ENCODE results near the gene TP53BP2.
"Not testable (repeated sequence)": the region's sequence is repeated elsewhere in the genome, so short reads cannot be mapped to it uniquely, and the experiment has no call there.

Gene TP53BP2

DNA sequence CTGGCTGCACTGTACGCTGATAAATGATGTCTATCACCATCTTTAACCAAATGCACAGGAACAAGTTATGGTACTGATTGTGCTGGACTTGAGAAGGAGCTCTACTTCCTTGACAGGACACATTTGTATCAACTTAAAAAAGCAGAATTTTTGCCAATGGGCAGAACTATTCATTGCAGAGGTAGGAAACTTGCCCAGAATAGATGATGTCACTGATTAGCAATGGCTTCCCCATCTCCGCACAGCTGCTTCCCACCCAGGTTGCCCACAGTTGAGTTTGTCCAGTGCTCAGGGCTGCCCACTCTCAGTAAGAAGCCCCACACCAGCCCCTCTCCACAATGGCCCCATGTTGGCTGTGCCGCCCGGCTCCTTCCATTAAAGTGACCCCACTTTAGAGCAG is 100.0 kb downstream of the TP53BP2 start:
- DNase-seq (ENCODE audit: low read depth in 4 of 4, low spot score in 1 of 4): no peak

DNA sequence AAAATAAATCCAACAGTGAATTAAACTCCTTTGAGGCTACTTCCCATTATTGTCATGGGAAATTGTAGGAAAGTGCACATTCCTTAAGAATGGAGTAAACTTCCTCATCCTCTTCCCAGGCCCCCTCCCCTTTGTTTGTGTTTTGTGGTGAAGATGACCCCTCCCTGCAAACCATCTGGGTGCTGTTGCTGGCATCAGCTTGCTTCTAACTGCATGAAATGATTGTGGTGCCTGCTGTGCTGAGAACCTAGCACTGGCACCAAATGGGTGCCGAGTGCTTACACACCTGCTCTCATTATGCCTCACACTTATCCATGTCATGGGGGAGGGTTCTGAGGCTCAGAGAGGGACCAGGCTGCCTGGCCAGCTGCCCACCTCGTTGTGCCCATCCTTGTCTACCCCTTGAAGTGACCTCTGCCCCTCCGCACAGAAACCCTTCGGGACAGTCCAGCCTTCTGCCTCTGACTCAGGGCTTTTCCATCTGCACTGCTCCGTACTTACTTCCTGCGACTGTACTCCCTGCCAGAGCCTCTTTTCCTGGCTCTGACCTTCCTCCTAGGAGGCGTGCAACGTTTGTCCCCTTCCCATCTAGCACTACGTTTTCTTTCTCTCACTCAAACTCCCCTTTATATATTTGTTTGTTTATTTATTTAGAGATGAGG is 102.8 kb downstream of the TP53BP2 start:
- DNase-seq (ENCODE audit: low read depth in 4 of 4, low spot score in 1 of 4): no peak

DNA sequence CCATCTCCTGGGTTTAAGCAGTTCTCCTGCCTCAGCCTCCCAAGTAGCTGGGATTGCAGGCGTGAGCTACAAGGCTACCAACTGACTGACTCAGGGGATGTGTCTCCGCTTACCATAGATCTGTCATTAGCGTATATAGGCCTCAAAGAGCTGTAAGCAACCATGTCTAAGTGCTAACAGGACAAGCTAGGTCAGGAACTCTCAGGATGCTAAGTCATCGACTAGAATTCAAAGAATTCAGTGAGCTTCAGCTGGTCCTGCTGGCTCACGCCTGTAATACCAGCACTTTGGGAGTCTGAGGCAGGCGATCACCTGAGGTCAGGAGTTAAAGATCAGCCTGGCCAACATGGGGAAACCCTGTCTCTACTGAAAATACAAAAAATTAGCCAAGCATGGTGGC is 103.9 kb downstream of the TP53BP2 start:
- DNase-seq (ENCODE audit: low read depth in 4 of 4, low spot score in 1 of 4): no peak

DNA sequence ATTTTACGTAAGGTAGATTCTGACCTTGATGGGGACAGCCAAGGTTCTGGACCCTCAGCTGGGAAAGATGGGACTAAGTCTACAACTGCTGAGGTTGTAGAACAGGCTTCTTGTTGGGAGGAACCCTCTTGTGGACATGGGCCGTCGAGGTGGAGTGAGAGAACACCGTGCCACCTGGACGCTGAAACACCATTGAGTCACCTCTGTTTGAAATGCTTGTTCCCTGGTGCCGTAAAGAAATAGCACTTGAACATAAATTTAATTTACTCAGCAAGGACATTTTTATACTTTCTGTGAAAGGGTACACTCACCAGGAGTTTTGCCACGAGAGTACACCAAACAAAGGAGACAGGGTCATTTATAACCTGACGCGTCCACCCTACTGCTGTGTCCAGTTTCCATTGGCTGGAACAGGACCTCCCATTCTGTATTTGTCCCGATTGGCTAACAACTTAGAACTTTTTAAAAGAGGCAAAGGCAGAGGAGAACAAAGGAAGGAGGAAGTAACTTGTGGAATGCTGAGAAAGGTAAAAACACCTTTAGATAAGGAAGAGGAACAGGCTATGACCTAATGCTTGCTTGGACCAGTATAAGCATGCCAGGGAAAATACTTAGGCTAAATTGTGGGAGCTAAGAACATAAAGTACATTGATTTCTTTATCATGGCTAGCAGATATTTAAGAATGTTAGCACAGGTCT is 105.6 kb downstream of the TP53BP2 start:
- DNase-seq (ENCODE audit: low read depth in 4 of 4, low spot score in 1 of 4): not testable (repeated sequence)

DNA sequence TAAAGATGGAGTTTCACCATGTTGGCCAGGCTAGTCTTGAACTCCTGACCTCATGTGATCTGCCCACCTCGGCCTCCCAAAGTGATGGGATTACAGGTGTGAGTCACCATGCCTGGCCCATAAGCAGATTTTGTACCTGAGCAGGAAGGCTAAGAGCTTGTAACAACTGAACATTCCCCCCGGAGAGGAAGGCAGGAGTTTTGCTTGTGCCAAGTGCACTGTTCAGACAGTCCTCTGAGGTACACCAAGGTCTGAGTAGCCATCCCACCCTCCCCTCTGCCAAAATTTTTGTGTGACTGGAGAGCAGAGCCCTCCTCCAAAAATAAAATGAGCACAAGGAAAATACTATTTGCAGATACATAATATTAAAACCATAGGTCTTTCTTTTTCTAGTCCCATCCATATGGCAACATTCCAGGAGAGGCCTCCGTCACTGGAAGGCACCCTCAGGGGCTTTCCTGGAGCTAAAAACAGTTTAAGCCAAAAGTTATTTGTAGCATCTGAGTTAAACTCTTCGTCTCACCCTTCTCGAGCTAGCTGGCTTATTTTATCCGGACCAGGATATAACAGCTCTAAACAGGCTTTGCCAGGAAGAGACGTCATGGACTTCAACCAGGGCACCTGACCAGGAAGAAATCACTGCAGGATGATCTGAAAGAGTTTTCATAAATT is 106.2 kb downstream of the TP53BP2 start:
- DNase-seq (ENCODE audit: low read depth in 4 of 4, low spot score in 1 of 4): no peak

DNA sequence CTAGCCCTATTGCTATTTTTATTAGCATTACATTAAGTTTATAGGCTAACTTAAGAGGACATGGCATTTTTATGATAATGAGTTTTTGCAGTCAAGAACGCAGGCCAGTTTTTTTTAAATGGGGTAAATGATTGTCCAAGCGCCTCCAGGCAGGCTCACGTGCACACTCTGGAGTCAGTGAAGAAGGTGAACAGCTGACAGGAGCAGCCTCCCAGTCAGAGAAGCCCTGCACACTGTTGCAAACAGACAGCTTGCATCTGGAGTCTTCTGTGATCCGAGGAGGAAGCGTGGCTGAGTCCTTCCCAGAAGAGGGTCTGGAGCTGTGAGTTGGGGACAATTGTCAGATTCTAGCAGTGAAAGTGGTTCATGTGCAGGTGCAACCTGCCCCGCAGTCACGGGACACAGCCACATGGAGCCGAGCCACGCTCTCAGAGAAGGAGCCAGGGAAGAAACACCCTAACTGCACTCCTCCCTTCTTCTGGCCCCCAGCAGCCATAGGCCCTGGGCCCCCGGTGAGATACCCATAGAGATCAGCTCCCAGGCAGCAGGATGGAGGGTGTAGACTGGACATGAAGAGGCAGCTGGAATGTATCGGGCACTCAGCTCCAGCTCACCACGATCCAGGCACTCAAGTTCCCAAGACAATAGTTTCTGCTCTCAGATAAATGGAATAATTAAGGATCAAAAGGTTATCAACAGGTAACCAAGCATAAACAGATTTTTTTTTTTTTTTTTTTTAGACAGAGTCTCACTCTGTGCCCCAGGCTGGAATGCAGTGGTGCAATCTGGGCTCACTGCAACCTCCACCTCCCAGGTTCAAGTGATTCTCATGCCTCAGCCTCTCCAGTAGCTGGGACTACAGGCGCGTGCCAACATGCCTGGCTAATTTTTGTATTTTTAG is 107.0 kb downstream of the TP53BP2 start:
- DNase-seq (ENCODE audit: low read depth in 4 of 4, low spot score in 1 of 4): no peak

DNA sequence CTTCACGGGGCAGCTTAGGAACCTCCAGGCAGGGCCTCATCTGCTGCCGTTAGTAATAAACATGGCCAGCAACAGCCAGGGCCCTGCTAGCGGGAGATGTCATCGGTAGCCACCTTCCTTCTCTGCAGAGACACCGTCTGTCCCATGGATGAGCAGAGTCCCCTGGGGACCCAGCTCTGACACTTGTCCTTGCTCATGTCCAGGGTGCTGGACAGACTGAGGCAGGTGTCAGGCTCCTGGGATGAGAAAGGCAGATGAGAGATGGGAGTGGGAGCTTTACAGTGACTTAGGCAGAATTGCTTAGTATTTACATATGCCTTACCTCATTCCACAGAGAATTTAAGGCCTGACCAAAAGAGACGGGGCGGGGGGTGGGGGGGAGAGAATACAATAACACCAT is 108.4 kb downstream of the TP53BP2 start:
- DNase-seq (ENCODE audit: low read depth in 4 of 4, low spot score in 1 of 4): no peak

DNA sequence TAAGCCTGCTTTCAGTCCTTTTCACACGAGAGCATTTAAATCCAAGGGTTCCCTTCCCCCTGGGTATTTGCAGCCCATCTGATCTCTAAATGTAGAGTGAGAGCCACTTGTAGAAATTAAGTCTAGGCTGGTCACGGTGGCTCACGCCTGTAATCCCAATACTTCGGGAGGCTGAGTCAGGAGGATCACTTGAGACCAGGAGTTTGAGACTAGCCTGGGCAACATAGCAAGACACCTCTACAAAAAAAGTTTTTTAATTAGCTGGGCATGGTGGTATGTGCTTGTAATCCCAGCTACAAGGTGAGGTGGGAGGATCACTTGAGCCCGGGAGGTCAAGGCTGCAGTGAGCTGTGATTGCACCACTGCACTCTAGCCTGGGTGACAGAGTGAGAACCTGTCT is 109.1 kb downstream of the TP53BP2 start:
- DNase-seq (ENCODE audit: low read depth in 4 of 4, low spot score in 1 of 4): not testable (repeated sequence)

DNA sequence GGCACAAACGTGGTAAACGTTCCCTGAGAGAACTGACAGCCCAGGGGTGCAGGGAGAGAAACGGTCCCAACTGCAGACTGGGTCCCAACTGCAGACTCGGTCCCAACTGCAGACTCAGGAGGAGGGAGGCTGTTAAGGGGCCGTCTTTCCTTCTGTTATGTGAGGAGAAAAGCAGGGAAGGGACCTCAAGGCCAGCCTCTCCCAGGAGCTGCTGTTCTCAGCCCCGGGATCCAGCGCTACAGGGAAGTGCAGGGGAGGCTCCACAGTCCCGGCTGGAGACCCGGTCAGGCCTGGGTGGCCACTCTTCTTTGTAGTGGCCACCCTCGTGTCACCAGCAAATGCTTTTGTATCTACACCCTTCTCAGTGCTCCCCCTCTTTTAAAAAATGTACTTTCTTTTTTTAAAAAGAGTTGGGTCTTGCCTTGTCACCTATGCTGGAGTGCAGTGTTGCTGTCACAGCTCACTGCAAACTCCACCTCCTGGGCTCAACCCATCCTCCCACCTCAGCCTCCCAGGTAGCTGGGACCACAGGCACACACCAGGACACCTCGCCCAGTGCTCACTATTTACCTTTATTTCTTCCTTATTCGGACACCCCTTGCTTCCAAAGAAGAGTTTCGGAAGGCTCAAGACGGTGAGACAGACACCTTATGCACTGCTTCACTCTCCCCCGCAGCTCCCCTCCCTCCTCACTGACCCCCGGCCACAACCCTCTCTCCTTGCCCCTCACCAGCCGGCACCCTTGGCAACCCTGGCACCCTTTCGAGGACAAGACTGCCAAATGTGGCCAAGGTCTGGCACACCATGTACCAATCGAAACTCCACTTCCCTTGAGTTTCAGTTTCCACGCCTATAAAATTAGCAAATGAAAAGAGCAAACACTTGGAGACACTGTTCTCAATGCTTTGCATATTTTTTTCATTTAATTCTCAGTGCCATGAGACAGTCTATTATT is 111.6 kb downstream of the TP53BP2 start:
- no peak for DNase-seq (ENCODE audit: low read depth in 4 of 4, low spot score in 1 of 4)

DNA sequence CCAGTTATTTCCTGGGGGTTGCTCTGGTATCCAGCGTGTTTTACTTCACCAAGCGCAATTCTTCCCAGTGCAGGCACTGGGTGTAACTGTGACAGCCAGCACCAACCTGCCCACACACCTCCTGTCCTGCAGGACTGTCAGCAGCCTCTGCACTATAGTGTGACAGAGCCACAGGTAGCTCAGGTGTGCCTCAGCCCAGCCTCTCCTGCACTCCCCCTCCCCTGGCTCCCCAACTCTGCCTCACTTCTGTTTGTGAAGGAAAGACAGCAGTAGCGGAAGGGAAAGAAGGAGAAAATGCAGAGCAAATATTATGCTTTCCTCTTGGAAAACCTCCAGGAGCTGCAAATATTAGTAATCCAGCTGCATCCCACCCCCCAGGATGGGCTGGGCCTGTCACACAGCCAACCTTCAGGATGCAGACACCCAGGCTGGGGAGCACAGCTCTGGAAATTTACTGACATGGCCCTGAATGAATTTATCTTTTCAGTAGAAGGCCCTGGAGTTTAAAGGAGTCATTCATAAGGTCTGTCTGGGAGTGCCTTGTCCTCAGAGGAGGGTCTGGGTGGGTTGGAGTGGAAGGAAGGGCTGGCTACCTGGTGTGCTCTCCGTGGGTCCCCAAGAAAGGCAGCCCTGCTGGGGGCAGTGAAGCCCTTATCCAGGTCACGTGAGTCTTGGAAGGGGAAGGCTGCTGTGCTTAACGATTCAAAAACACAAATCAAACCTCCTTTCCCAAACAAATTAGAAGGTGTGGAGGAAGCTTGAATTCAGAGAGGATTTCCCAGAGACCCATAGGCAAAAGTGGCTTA is 112.6 kb downstream of the TP53BP2 start:
- DNase-seq (ENCODE audit: low read depth in 4 of 4, low spot score in 1 of 4): no peak

DNA sequence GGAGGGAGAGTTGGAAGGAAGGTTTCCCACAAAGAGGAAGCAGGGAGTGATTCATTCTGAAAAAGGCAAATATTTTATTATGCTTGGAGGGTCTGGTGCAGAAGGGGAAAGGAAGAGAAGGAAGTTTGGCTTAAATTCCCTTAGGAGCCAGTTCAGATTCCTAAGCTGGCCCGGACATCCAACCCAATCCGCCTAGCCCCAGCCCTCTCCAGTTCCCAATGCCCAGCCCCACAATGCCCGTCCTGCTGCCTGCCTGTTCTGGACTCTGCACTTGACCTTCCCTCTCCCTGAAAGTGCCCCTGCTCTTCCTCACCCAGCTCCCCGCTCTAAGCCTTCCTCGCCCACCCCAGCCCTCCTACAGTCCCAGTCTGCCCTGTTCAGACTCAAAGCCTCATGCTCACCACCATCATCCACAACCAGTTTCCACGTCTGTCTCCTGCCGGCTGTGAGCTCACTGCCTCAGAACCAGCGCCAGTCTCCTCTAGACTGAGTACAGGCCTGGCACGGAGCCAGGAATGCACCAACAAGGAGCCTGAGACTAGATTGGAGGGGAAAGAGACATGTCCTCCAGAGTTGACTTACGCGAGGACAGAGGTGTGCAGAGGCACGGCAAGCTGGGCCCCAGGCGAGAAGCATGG is 114.5 kb downstream of the TP53BP2 start:
- no peak for DNase-seq (ENCODE audit: low read depth in 4 of 4, low spot score in 1 of 4)

DNA sequence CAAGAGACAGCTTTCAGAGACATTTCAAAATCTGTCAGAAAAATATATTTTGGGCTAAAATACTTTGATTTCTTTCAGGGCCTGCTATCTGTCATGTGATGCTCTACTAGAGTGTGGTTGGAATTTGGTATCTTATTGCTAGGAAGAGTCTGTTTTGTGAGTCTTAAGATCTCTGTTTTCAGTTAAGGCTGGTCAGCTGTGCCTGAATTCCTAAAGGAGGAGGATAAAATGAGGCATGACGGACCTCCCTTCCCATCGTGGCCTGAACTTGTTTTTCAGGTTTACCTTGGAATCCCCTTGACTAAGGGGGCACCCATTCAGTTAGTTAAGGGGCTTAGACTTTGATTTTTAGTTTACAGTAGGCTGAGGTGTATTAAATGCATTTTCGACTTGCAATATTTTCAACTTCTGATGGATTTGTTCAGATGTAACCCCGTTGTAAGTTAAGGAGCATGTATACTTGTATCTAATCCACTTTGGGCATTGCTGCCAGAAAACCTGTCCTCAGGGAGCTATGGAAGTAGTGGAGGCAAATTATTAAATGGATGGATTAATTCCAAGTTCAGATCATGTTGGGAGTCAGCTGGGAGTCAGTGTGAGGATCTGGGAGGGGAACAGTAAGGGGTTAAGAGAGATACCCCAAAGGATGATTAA is 115.1 kb downstream of the TP53BP2 start:
- no peak for DNase-seq (ENCODE audit: low read depth in 4 of 4, low spot score in 1 of 4)

DNA sequence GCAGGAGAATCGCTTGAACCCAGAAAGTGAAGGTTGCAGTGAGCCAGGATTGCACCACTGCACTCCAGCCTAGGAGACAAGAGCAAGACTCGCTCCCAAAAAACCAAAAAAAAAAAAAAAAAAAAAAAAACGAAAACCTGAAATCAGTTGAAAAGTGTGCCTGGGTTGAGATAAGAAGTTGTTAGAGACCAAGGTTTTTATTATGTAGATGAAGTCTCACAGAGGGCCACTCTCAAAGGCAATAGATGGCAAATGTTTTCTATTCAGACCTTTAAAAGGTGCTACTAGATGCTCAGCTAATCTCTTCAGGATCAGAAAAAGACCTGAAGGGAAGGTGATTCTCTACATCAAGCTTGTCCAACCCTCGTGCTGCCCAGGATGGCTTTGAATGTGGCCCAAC is 115.8 kb downstream of the TP53BP2 start:
- DNase-seq (ENCODE audit: low read depth in 4 of 4, low spot score in 1 of 4): no peak

All from stimulated activated CD4-positive, alpha-beta T cell treated with anti-CD3 and anti-CD28 coated beads, Interleukin-1b, Interleukin-23, amount 100 ng/mL, for 24 hours (primary cell).